ENCODE measurements around the gene SUPT3H.
"Not testable (repeated sequence)": the region's sequence is repeated elsewhere in the genome, so short reads cannot be mapped to it uniquely, and the experiment has no call there.

The SUPT3H gene

GRCh38 chr6:44892579-44892978 lies 485.2 kb downstream of the SUPT3H start:
- no peak for DNase-seq (ENCODE audit: low read depth)
- H3K4me3 ChIP-seq (ENCODE audit: low read depth, low read length), result no peak overlapping the region
- TF ChIP-seq MAX (IDR thresholded peaks at IDR 0.05; ENCODE audit: low read depth, low read length), result no peak

GRCh38 chr6:44879071-44879470 lies 498.7 kb downstream of the SUPT3H start:
- not testable (repeated sequence) for DNase-seq (ENCODE audit: low read depth); H3K4me3 ChIP-seq (ENCODE audit: low read depth, low read length)

DNA sequence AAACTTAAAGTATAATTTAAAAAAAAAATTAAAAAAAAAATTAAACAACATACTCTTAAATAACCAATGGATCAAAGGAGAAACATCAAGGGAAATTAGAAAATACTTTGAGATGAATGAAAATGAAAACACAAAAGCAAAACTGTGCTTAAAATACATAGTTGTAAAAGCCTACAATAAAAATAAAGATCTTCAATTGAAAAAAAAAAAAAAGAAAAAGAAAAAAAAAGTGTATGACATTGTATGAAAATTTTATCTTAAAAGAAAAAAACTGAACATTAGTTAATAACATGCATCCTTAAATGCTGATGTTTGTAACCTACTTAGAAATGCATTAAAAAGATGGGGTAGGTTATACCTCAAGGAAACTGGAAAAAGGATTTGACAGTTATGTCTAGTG lies 501.1 kb downstream of the SUPT3H start:
- H3K4me3 ChIP-seq (ENCODE audit: low read depth, low read length); DNase-seq (ENCODE audit: low read depth): not testable (repeated sequence)

GRCh38 chr6:44869321-44869897 lies 508.3 kb downstream of the SUPT3H start:
- DNase-seq (ENCODE audit: low read depth), result no peak
- no peak for TF ChIP-seq MYC (IDR thresholded peaks at IDR 0.05; ENCODE audit: low read depth, low read length)
- no peak for TF ChIP-seq MAX (IDR thresholded peaks at IDR 0.05; ENCODE audit: low read depth, low read length)
- TF ChIP-seq POLR2A (IDR thresholded peaks at IDR 0.05; ENCODE audit: extremely low read depth, insufficient read length), result no peak
- TF ChIP-seq, protein P1, sequence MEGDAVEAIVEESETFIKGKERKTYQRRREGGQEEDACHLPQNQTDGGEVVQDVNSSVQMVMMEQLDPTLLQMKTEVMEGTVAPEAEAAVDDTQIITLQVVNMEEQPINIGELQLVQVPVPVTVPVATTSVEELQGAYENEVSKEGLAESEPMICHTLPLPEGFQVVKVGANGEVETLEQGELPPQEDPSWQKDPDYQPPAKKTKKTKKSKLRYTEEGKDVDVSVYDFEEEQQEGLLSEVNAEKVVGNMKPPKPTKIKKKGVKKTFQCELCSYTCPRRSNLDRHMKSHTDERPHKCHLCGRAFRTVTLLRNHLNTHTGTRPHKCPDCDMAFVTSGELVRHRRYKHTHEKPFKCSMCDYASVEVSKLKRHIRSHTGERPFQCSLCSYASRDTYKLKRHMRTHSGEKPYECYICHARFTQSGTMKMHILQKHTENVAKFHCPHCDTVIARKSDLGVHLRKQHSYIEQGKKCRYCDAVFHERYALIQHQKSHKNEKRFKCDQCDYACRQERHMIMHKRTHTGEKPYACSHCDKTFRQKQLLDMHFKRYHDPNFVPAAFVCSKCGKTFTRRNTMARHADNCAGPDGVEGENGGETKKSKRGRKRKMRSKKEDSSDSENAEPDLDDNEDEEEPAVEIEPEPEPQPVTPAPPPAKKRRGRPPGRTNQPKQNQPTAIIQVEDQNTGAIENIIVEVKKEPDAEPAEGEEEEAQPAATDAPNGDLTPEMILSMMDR (IDR thresholded peaks at IDR 0.05; ENCODE audit: low read depth, low read length), result no peak
- H3K4me3 ChIP-seq (ENCODE audit: low read depth, low read length), result no peak overlapping the region

- H3K4me3 ChIP-seq (ENCODE audit: low read depth, low read length), result no peak overlapping the region
- DNase-seq (ENCODE audit: low read depth), result no peak
- TF ChIP-seq POLR2A (IDR thresholded peaks at IDR 0.05; ENCODE audit: extremely low read depth, insufficient read length) (no peak), MAX (IDR thresholded peaks at IDR 0.05; ENCODE audit: low read depth, low read length) (no peak), MYC (IDR thresholded peaks at IDR 0.05; ENCODE audit: low read depth, low read length) (no peak)
- TF ChIP-seq, protein P1 (IDR thresholded peaks at IDR 0.05; ENCODE audit: low read depth, low read length), result no peak
Observed at GRCh38 chr6:44868910-44869309, 508.8 kb downstream of the SUPT3H start.

GRCh38 chr6:44868335-44868668 lies 509.4 kb downstream of the SUPT3H start:
- H3K4me3 ChIP-seq (ENCODE audit: low read depth, low read length), result no peak overlapping the region
- DNase-seq (ENCODE audit: low read depth), result no peak
- no peak for TF ChIP-seq POLR2A (IDR thresholded peaks at IDR 0.05; ENCODE audit: extremely low read depth, insufficient read length)
- no peak for TF ChIP-seq MAX (IDR thresholded peaks at IDR 0.05; ENCODE audit: low read depth, low read length)
- TF ChIP-seq, protein P1 (IDR thresholded peaks at IDR 0.05; ENCODE audit: low read depth, low read length), result no peak
- no peak for TF ChIP-seq MYC (IDR thresholded peaks at IDR 0.05; ENCODE audit: low read depth, low read length)

DNA sequence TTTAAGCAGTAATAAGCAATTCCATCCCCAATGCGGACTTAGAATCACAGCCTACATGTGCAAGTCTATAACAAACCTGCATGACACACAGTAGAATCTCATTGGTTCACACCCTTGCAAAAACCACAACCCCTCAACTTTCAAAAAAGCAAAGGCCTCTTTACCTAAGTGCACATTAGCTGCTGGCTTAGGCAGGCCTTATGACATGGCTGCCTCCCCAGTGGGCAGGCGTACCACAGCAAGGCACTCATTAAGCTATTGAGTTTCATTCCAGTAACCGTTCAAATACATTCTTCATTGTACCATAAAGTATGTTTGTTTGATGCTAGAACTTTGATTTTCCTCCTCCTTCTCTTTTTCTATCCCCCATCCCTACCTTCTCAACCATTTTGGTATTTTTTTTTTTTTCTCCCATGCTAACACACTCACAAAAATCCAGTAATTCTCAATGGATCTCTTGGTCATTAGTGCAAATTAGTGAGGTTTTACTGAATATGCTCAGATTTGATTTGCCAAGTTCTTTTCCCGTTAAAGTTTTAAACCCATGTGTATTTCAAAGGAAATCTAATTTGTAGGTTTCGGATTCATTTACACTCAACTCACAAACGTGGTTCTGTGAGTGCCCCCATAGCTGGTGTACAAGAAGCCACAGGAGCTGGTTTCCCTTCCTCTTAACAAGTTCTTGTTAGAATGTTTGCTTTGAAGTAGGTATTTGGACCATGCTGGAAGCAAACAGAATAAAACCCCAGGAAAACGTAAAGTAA lies 510.0 kb downstream of the SUPT3H start:
- no peak for DNase-seq (ENCODE audit: low read depth)
- TF ChIP-seq MYC (IDR thresholded peaks at IDR 0.05; ENCODE audit: low read depth, low read length) (no peak), POLR2A (IDR thresholded peaks at IDR 0.05; ENCODE audit: extremely low read depth, insufficient read length) (no peak)
- H3K4me3 ChIP-seq (ENCODE audit: low read depth, low read length), result no peak overlapping the region

- not testable (repeated sequence) for DNase-seq (ENCODE audit: low read depth)
Observed at GRCh38 chr6:44865184-44865583, 512.5 kb downstream of the SUPT3H start.

More at GRCh38 chr6:44865184-44865583, 512.5 kb downstream of the SUPT3H start:
- not testable (repeated sequence) for H3K4me3 ChIP-seq (ENCODE audit: low read depth, low read length)
